Measurements from ENCODE around the gene KRT40.
"Not testable (repeated sequence)": the region's sequence is repeated elsewhere in the genome, so short reads cannot be mapped to it uniquely, and the experiment has no call there.

Gene KRT40

GRCh38 chr17:40984226-40984625 lies at the start of gene KRT40:
KRT40 (minus strand) TSS chr17:40984326; CDS start chr17:40984273, 53 bp downstream.
- DNase-seq: no peak

- DNase-seq: no peak
Measured at GRCh38 chr17:41029633-41030245, 45.6 kb upstream of the KRT40 start, which contains the start of gene KRTAP1-4. KRTAP1-4 (minus strand) TSS chr17:41030195; CDS start chr17:41030078, 117 bp downstream.

GRCh38 chr17:41026715-41027471 lies 42.8 kb upstream of the KRT40 start, which contains the start of gene KRTAP1-5:
KRTAP1-5 (minus strand) TSS chr17:41027208; CDS start chr17:41027155, 53 bp downstream.
- DNase-seq: no peak

GRCh38 chr17:41024697-41025096 lies 40.6 kb upstream of the KRT40 start:
- no peak for DNase-seq

- no peak for DNase-seq
Measured at GRCh38 chr17:41020336-41020735, 36.2 kb upstream of the KRT40 start.

- no peak for DNase-seq
Measured at GRCh38 chr17:41019415-41019814, 35.3 kb upstream of the KRT40 start.

- no peak for DNase-seq
Measured at GRCh38 chr17:41018541-41018940, 34.4 kb upstream of the KRT40 start.

GRCh38 chr17:41016578-41017215 lies 32.6 kb upstream of the KRT40 start:
- DNase-seq: no peak

GRCh38 chr17:41015454-41015853 lies 31.3 kb upstream of the KRT40 start:
- DNase-seq: no peak

- DNase-seq: no peak
Measured at GRCh38 chr17:41013606-41014005, 29.5 kb upstream of the KRT40 start.

- no peak for DNase-seq
Measured at GRCh38 chr17:41013181-41013580, 29.1 kb upstream of the KRT40 start.

GRCh38 chr17:41012326-41013120 lies 28.4 kb upstream of the KRT40 start:
- DNase-seq: no peak

- no peak for DNase-seq
Measured at GRCh38 chr17:41010441-41010840, 26.3 kb upstream of the KRT40 start.

GRCh38 chr17:41009936-41010335 lies 25.8 kb upstream of the KRT40 start:
- no peak for DNase-seq

GRCh38 chr17:41009301-41009760 lies 25.2 kb upstream of the KRT40 start:
- DNase-seq: no peak

GRCh38 chr17:41008811-41009210 lies 24.7 kb upstream of the KRT40 start, which contains the start of gene KRTAP3-1:
KRTAP3-1 (minus strand) TSS chr17:41009128; CDS start chr17:41009074, 54 bp downstream.
- DNase-seq: no peak

- no peak for DNase-seq
Measured at GRCh38 chr17:41004397-41004796, 20.3 kb upstream of the KRT40 start.

GRCh38 chr17:41003926-41004325 lies 19.8 kb upstream of the KRT40 start:
- no peak for DNase-seq

- DNase-seq: no peak
Measured at GRCh38 chr17:41002814-41003213, 18.7 kb upstream of the KRT40 start.

GRCh38 chr17:41001795-41002194 lies 17.7 kb upstream of the KRT40 start:
- DNase-seq: no peak

GRCh38 chr17:40999563-40999962 lies 15.4 kb upstream of the KRT40 start, which contains the start of gene KRTAP3-2:
KRTAP3-2 (minus strand) TSS chr17:40999906; CDS start chr17:40999853, 53 bp downstream.
- DNase-seq: not testable (repeated sequence)

- DNase-seq: no peak
Measured at GRCh38 chr17:40997361-40997760, 13.2 kb upstream of the KRT40 start.

GRCh38 chr17:40996829-40997228 lies 12.7 kb upstream of the KRT40 start:
- DNase-seq: no peak
